K562 (cell line): ENCODE data around the gene LRRC41. TPM values are rescaled to one million over a fixed set of nuclear protein-coding genes. Genes with fewer than 3 reads are reported as not detected.

Experiments
- CHD1 ChIP-seq: fragments of 200-600 bp; sonication (generic); IDR thresholded peaks from one replicate; pipeline ENCODE4 v1.6.1; 2012; ENCODE audit warnings: mild to moderate bottlenecking, moderate library complexity, low read length, inconsistent platforms
- CREB3 ChIP-seq: fragments of 450-650 bp; conservative IDR thresholded peaks from 2 replicates; pipeline ENCODE4 v1.6.1; 2016; ENCODE audit warnings: missing genetic modification characterization, low read depth, mild to moderate bottlenecking, missing compliant biosample characterization, moderate library complexity
- GTF2A2 ChIP-seq: IDR thresholded peaks from 2 replicates; pipeline ENCODE4 v1.6.1; 2016; ENCODE audit warnings: mild to moderate bottlenecking, missing genetic modification characterization, missing compliant biosample characterization
- KAT2B ChIP-seq: IDR thresholded peaks from one replicate; pipeline ENCODE4 v1.6.1; 2012; ENCODE audit warnings: low read depth, mild to moderate bottlenecking, control low read depth, inconsistent platforms, low read length, moderate library complexity
- KDM5B ChIP-seq: fragments of 200-600 bp; sonication (generic); IDR thresholded peaks from 2 replicates; pipeline ENCODE4 v1.6.1; 2012; ENCODE audit warnings: low read depth, mild to moderate bottlenecking, moderate library complexity, low read length, control low read depth, inconsistent platforms; ENCODE audit not compliant: insufficient replicate concordance
- MAZ ChIP-seq, 2 experiments: fragments of 450-650 bp in 1 of 2; sonication (generic) in 1 of 2; formaldehyde crosslinking; IDR thresholded peaks in 1 of 2; conservative IDR thresholded peaks in 1 of 2; 2 replicates each; pipeline versions ENCODE4 v1.4.0 to v1.5.0; 2020; ENCODE audit warnings: mild to moderate bottlenecking in 1 of 2, missing genetic modification reagents in 1 of 2
- MED1 ChIP-seq: sonication (generic); formaldehyde crosslinking; IDR thresholded peaks from 2 replicates; pipeline ENCODE4 v1.8.1; 2023; ENCODE audit warnings: missing genetic modification reagents, borderline replicate concordance
- NFE2L1 ChIP-seq: fragments of 450-650 bp; IDR thresholded peaks from 2 replicates; pipeline ENCODE4 v1.6.1; 2016; ENCODE audit warnings: missing genetic modification characterization, low read depth, mild to moderate bottlenecking, missing compliant biosample characterization, moderate library complexity, borderline replicate concordance
- NR3C1 ChIP-seq: sonication (generic); formaldehyde crosslinking; IDR thresholded peaks from 2 replicates; pipeline ENCODE4 v1.8.1; 2022; ENCODE audit warnings: missing genetic modification reagents
- RBM14 ChIP-seq: fragments of 200-400 bp; formaldehyde crosslinking; IDR thresholded peaks from 2 replicates; pipeline ENCODE4 v1.6.1; 2018; ENCODE audit warnings: low read depth, mild to moderate bottlenecking, low read length, moderate library complexity, borderline replicate concordance; ENCODE audit not compliant: insufficient read depth
- RBM22 ChIP-seq: fragments of 200-400 bp; formaldehyde crosslinking; IDR thresholded peaks from 2 replicates; pipeline ENCODE4 v1.6.1; 2018; ENCODE audit warnings: low read length, low read depth; ENCODE audit not compliant: poor library complexity, severe bottlenecking
- SP1 ChIP-seq: sonication (generic); formaldehyde crosslinking; IDR thresholded peaks from 2 replicates; pipeline ENCODE4 v1.8.1; 2022; ENCODE audit warnings: mild to moderate bottlenecking, missing genetic modification reagents
- SRSF7 ChIP-seq: fragments of 200-400 bp; formaldehyde crosslinking; optimal IDR thresholded peaks from 2 replicates; pipeline ENCODE3; 2017; ENCODE audit warnings: mild to moderate bottlenecking, low read depth, low read length
- TCF3 ChIP-seq: sonication (generic); formaldehyde crosslinking; IDR thresholded peaks from 2 replicates; pipeline ENCODE4 v1.4.0; 2020; ENCODE audit warnings: mild to moderate bottlenecking, missing genetic modification reagents
- UBTF ChIP-seq, 2 experiments: IDR thresholded peaks; 2 replicates each; pipeline ENCODE4 v1.6.1; 2012; ENCODE audit warnings: improper control_type of control experiment in 2 of 2, low read depth in 2 of 2, low read length in 2 of 2, borderline replicate concordance in 1 of 2
- YY1 ChIP-seq, 3 experiments: IDR thresholded peaks; 2 replicates each; pipeline ENCODE4 v1.6.1; 2011; ENCODE audit warnings: low read length in 2 of 3, mild to moderate bottlenecking in 2 of 3, moderate library complexity in 2 of 3, borderline replicate concordance in 1 of 3, control low read depth in 1 of 3, low read depth in 1 of 3; ENCODE audit not compliant: insufficient read depth in 3 of 3, insufficient replicate concordance in 2 of 3, control insufficient read depth in 1 of 3, insufficient read length in 1 of 3; ENCODE audit errors: extremely low read depth in 1 of 3
- ZNF512 ChIP-seq: IDR thresholded peaks from 2 replicates; pipeline ENCODE4 v1.6.1; 2016; ENCODE audit warnings: missing genetic modification characterization, missing compliant biosample characterization
- ZNF740 ChIP-seq, 3 experiments: fragments of 200-800 bp in 1 of 3; sonication (Bioruptor generic) in 1 of 3; sonication (generic) in 1 of 3; formaldehyde crosslinking in 1 of 3; IDR thresholded peaks; 2 replicates each; pipeline versions ENCODE4 v1.6.1 to v1.8.0; 2016 to 2022; ENCODE audit warnings: mild to moderate bottlenecking in 2 of 3, missing compliant biosample characterization in 2 of 3, missing genetic modification characterization in 2 of 3, missing genetic modification reagents in 1 of 3
- polyA plus RNA-seq, 8 experiments: library from polyadenylated mRNA; depleted of rRNA in 4 of 8; stranded (reverse) in 5 of 8; unstranded in 3 of 8; fragments of >200 nt; fragmentation: Nextera tagmentation in 2 of 8; fragmentation: Illumina TruSeq in 1 of 8; extraction: Ambion mirVana in 2 of 8; extraction: Trizol in 1 of 8; gene quantifications; 2 replicates each; pipeline versions ENCODE4 v1.2.1 to v1.2.3, GENCODE V29; 2011 to 2014; ENCODE audit warnings: inconsistent platforms in 1 of 8, missing spikeins in 1 of 8
- total RNA-seq, 7 experiments: library from RNA; depleted of rRNA in 6 of 7; stranded (reverse); fragments of >200 nt in 6 of 7; fragmentation: Illumina TruSeq in 2 of 7; extraction: Trizol in 2 of 7; gene quantifications; 2 replicates each; pipeline versions ENCODE4 v1.2.1 to v1.2.3, GENCODE V29; 2011 to 2021; ENCODE audit warnings: low replicate concordance in 1 of 7

The LRRC41 gene
- total and polyA plus RNA-seq, 9 of the 15 experiments (the other 6 are each of a cell fraction or from before 2014, with no cell fraction given), result 10.5 to 64.7 (median 44.2) TPM

- no peak for TF ChIP-seq ZNF512
- no peak for TF ChIP-seq GTF2A2 (tag)
- TF ChIP-seq NFE2L1 (tag), result no peak
- peak; percentile 22; the same call in 1 of the 2 replicates for TF ChIP-seq ZNF740 (CRISPR knock-in tag; IDR thresholded peaks at IDR 0.05)
- no peak for TF ChIP-seq ZNF740 (tag; IDR thresholded peaks at IDR 0.05)
- TF ChIP-seq MAZ (CRISPR knock-in tag; conservative IDR thresholded peaks at IDR 0.05 in 1 of 2, IDR thresholded peaks at IDR 0.05 in 1 of 2), result peak in 1 of 2 experiments; percentile 65; a peak in 1 of 4 replicates
- peak; percentile 51 for TF ChIP-seq SRSF7
- peak; percentile 50 for TF ChIP-seq KDM5B
- peak; percentile 83 for TF ChIP-seq CHD1
- peak; percentile 96 to 99 for TF ChIP-seq UBTF (IDR thresholded peaks at IDR 0.05; ENCODE audit: borderline replicate concordance in 1 of 2, low read depth in 2 of 2, low read length in 2 of 2)
- TF ChIP-seq MED1 (CRISPR knock-in tag), result no peak
- 0 out of 2 replicates have a peak, but pooled peaks have one; percentile 67 for TF ChIP-seq RBM14
- peak; percentile 74 for TF ChIP-seq SP1 (CRISPR knock-in tag)
- peak in 2 of 3 experiments; percentile 39 to 77 for TF ChIP-seq YY1 (IDR thresholded peaks at IDR 0.05; ENCODE audit: borderline replicate concordance in 1 of 3, control insufficient read depth in 1 of 3, extremely low read depth in 1 of 3, insufficient read depth in 3 of 3, insufficient read length in 1 of 3, insufficient replicate concordance in 2 of 3, low read depth in 1 of 3, low read length in 2 of 3)
- TF ChIP-seq CREB3 (tag), result no peak
- TF ChIP-seq TCF3 (CRISPR knock-in tag), result peak; percentile 5; the same call in 1 of the 2 replicates
- peak; percentile 29 for TF ChIP-seq KAT2B
- TF ChIP-seq NR3C1 (CRISPR knock-in tag), result peak; percentile 26; the same call in 1 of the 2 replicates
- TF ChIP-seq RBM22, result peak; percentile 81
Observed at GRCh38 chr1:46301808-46302640, 1.4 kb downstream of the LRRC41 start (continued).
